Activated CD8-positive, alpha-beta memory T cell treated with anti-CD3 and anti-CD28 coated beads for 4 hours (primary cell): ENCODE data around the gene MEPE.
A peak's percentile ranks its signal among the peaks of the same experiment; 100 is the strongest.

Experiments used
- DNase-seq, 2 donors: peaks; one replicate each; pipeline ENCODE4 v3.0.0-alpha.2; 2020; ENCODE audit warnings: low read depth in 2 of 2

The MEPE gene

GRCh38 chr4:87843936-87844335, 11.2 kb downstream of the MEPE start:
- no peak for DNase-seq

- DNase-seq, result no peak
Observed at GRCh38 chr4:87844452-87844851, 11.7 kb downstream of the MEPE start.

- DNase-seq, result no peak
Observed at GRCh38 chr4:87846226-87846625, 13.5 kb downstream of the MEPE start.

- DNase-seq, result peak in 1 of 2 donors; percentile 4
Observed at GRCh38 chr4:87848622-87849351, 16.0 kb downstream of the MEPE start.

- no peak for DNase-seq
Observed at GRCh38 chr4:87849612-87850011, 16.8 kb downstream of the MEPE start.

- DNase-seq, result no peak
Observed at GRCh38 chr4:87851332-87851731, 18.6 kb downstream of the MEPE start.

- DNase-seq, result no peak
Observed at GRCh38 chr4:87851953-87852352, 19.2 kb downstream of the MEPE start.

- no peak for DNase-seq
Observed at GRCh38 chr4:87853108-87853507, 20.3 kb downstream of the MEPE start.

GRCh38 chr4:87853891-87854290, 21.1 kb downstream of the MEPE start:
- no peak for DNase-seq

GRCh38 chr4:87855559-87855958, 22.8 kb downstream of the MEPE start:
- DNase-seq, result no peak

- DNase-seq, result no peak
Observed at GRCh38 chr4:87856816-87857215, 24.0 kb downstream of the MEPE start.

GRCh38 chr4:87857789-87858188, 25.0 kb downstream of the MEPE start:
- no peak for DNase-seq

GRCh38 chr4:87862236-87862635, 29.5 kb downstream of the MEPE start:
- no peak for DNase-seq

GRCh38 chr4:87863486-87863885, 30.7 kb downstream of the MEPE start:
- DNase-seq, result no peak

- no peak for DNase-seq
Observed at GRCh38 chr4:87864321-87864720, 31.6 kb downstream of the MEPE start.

GRCh38 chr4:87865288-87865687, 32.5 kb downstream of the MEPE start:
- DNase-seq, result no peak

GRCh38 chr4:87865960-87866598, 33.3 kb downstream of the MEPE start:
- no peak for DNase-seq

- no peak for DNase-seq
Observed at GRCh38 chr4:87868522-87868921, 35.8 kb downstream of the MEPE start.

- no peak for DNase-seq
Observed at GRCh38 chr4:87872028-87872427, 39.3 kb downstream of the MEPE start.

GRCh38 chr4:87875191-87875590, 42.4 kb downstream of the MEPE start:
- no peak for DNase-seq

- no peak for DNase-seq
Observed at GRCh38 chr4:87880106-87880505, 47.3 kb downstream of the MEPE start.

GRCh38 chr4:87881115-87881514, 48.3 kb downstream of the MEPE start:
- DNase-seq, result no peak

GRCh38 chr4:87882321-87882720, 49.6 kb downstream of the MEPE start:
- DNase-seq, result no peak

- no peak for DNase-seq
Observed at GRCh38 chr4:87882861-87883260, 50.1 kb downstream of the MEPE start.
